GM18868 (cell line): ENCODE measurements around the gene LYRM1.
"Not testable (repeated sequence)": the region's sequence is repeated elsewhere in the genome, so short reads cannot be mapped to it uniquely, and the experiment has no call there.

Experiments
- ATAC-seq: cut with Tn5 transposase; IDR thresholded peaks from one replicate; pipeline ENCODE4 v1.9.1; 2021; ENCODE audit warnings: mild to moderate bottlenecking, moderate library complexity; ENCODE audit not compliant: unreplicated experiment

The LYRM1 gene, protein sequence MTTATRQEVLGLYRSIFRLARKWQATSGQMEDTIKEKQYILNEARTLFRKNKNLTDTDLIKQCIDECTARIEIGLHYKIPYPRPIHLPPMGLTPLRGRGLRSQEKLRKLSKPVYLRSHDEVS

GRCh38 chr16:20900299-20901067 is at the start of gene LYRM1, which contains the start of gene DCUN1D3:
Gene LYRM1 (plus strand): TSS chr16:20900771. CDS start chr16:20915556, 14,785 bp downstream.
Gene DCUN1D3 (minus strand): TSS chr16:20900358. CDS start chr16:20862538, 37,820 bp downstream.
- ATAC-seq: peak; percentile 81

DNA sequence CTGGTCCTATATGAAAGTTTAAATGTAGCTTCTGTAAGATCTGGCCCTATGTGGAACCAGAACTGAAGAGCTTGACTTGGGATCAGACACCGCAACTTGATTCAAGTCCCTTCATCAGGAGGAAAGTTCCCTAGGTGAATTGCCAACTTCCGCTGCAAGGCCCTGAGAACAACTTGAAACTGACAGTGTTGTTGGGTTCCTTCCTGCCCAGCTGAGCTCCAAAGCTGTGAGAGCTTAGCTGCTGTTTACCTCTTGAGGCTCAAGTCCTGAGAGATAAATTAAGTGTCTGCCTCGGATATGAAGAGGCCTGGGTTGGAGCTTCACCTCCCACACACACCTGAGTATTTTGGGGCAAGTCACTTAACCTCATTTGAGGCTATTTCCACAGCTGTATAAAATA is 49.6 kb upstream of the LYRM1 start:
- ATAC-seq: no peak

GRCh38 chr16:20851601-20852000 is 49.0 kb upstream of the LYRM1 start:
- ATAC-seq: no peak

DNA sequence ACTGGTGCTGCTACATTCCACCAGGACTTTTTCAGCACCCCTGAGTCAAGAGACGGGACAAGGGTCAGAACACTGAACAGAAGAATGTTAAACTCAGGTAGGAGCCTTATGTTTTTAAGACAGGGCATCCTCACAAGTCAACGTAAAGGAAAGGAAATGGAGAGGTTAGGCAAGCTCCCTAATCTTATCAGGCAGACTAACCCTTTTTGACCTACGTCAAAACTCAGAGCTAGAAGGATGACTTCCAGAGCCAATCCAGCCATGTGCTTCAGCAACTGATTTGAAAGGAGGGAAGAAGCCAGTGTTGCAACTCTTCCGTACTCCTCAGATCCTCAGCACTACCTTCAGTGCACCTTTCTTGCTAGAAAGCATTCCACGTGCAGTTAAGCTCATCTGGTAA is 47.4 kb upstream of the LYRM1 start:
- ATAC-seq: no peak

DNA sequence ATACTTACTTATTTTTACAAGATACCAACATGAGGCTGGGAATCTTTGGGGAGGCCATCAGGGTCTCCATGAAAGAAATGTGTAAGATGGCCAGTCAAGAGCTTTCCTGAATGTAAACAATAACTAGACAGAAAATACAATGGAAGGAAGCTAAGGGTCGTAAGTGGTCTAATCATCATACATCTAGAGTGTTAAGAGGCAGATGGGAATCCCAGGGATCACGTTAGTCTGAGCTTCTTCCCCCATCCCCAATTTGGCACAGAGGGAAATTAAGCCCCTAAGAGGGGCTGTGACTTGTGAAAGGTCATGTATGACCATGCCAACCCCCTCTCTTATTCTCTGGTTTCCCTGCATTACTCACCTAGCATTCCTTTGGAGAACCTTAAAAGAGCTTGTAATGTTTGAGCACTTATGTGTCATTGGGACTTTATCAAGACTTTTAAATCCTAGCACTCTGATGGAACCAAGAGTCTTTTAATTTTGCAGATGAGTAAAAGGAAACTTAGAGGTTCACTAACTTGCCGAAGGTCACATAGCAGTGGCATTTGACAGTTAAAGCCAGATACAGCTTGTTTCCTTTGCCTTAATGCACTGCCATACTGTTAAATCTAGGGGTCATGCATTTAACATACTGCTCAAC is 46.5 kb upstream of the LYRM1 start:
- ATAC-seq: no peak

GRCh38 chr16:20854963-20855362 is 45.6 kb upstream of the LYRM1 start:
- no peak for ATAC-seq

GRCh38 chr16:20857281-20857680 is 43.3 kb upstream of the LYRM1 start:
- no peak for ATAC-seq

DNA sequence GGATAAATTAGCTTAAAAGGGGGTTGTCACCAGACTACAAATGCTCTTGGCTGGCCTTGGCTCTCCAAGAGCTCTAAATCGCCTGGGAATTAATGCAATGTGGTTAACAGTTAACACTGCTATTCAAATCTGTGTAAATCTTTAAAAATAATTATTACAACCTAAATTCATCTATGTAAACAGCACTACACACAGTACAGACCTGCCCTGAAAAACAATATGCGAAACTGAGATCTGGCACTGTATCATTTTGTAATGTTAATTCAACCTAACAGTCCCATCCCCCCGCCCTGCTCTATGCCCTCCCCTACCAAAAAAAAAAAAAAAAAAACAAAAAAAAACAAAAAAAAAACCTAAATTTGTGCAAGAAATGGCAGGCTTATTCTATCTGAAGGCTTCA is 41.3 kb upstream of the LYRM1 start:
- no peak for ATAC-seq

- ATAC-seq: no peak
Observed at GRCh38 chr16:20859699-20860098, 40.9 kb upstream of the LYRM1 start.

- no peak for ATAC-seq
Observed at GRCh38 chr16:20860361-20860760, 40.2 kb upstream of the LYRM1 start.

DNA sequence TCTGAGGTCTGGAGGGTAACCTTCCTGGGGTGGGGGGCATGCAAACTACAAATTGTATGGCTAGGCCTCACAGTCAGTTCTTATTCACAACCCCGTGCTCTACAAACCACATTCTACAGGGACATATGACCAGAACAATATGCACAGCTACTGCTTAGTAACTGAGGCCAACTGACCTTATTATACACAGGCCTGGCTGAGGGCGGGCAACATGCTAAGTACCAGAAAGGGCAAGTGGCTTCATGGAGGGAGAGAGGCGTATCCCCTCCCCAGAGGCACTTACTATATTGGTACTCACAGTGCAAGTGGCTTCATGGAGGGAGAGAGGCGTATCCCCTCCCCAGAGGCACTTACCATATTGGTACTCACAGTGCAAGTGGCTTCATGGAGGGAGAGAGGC is 39.6 kb upstream of the LYRM1 start:
- not testable (repeated sequence) for ATAC-seq

DNA sequence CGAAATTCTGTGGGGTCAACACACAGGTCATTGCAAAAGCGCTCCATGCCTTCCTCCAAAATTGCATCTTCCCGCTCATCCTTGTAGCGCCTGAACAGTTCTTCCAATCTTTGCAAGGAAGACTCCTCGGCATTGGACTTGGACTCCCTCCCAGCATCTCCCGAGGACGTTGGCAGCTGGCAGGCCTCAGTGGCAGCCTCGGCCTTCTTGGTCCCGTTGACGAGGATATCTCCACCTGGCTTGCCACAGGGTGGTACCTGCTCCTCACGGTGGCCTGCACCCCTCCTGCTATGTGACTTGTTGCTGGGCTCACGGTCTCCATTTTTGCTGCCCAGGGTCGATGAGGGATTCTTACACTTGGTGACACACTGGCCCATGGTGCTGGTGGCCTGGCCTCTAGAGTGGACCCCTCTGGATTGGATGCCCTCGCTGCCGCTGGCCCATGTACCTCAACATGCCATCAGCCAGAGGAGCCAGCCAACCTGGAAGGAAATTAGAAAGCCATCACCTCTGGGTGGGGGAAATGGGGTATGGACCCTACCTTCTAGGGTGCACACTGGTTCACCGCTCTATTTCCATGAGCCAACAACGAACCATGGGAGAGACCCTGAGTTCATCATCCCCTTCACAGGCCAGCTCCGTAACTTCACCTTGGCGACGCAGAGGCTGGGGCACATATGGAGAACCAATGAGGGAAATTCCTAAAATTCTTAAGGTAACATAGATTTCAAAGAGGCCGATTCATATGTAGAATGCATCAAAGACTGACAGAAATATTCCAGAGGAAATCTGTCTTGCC is 38.2 kb upstream of the LYRM1 start:
- ATAC-seq: no peak

- not testable (repeated sequence) for ATAC-seq
Observed at GRCh38 chr16:20864376-20864775, 36.2 kb upstream of the LYRM1 start.

- ATAC-seq: peak; percentile 86
Observed at GRCh38 chr16:20865420-20866131, 35.0 kb upstream of the LYRM1 start.

DNA sequence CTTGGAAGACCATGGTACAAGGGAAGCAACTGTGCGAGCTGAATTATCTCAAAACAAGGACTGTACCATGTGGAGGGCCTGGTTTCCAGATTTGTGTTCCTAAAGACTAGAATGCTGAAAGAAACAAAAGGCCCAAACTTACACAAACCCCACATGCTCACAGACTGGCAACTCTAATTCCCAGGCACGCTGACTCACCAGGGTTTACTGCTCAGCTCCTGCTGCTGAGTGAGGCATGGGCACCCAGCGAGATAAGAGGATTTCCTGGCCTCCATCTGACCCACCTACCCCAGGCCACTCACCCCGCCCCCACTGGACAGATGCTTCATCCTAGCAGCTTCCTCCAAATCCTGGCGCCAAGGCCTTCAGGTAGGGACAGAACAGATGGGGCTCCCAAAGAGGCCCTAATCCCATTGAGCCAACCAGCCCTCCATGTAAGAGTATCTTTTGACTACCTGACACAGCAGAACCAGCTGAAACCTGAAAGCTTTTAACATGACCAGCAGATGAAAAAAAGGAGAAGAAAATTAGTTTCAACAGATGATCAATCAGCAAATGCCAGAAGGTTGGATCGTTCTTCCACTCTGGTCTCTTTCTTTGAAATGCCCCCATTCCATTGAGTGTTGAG is 34.3 kb upstream of the LYRM1 start:
- ATAC-seq: peak; percentile 12

DNA sequence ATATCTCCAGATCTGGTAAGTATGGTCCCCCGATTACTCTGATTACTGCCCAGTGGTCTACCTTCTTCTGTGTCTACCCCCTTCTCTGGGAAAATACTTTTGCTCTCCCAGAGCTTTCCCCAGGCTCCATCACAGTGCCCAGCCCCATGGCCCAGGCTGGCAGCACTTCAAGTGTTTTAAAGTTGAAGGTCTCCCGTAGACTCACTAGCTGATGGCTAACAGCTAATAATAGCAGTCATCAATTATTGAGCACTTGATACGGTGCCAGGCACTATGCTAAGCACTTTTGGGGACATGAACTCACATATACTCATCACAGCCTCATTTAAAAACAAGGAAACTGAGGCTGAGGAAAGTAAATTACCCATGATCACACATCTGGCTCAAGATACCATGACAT is 33.8 kb upstream of the LYRM1 start:
- ATAC-seq: no peak

DNA sequence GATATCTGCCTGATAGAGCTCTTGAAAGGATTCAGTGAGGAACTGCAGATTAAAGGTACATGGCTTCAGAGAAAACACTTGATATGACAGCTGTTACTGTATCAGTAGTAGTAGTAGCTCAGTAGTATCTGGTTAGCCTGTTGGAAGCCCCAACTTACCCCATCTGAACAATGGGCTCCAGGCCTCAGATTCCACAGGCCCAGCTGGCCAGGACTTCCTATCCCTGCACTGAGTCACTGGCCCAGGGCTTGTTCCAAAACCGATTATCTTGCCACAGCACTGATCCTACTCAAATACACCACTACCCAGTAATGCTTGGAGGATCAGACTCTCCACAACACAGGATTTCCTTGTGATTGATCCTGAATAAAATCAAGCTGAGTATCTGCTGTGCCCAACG is 33.0 kb upstream of the LYRM1 start:
- ATAC-seq: no peak

DNA sequence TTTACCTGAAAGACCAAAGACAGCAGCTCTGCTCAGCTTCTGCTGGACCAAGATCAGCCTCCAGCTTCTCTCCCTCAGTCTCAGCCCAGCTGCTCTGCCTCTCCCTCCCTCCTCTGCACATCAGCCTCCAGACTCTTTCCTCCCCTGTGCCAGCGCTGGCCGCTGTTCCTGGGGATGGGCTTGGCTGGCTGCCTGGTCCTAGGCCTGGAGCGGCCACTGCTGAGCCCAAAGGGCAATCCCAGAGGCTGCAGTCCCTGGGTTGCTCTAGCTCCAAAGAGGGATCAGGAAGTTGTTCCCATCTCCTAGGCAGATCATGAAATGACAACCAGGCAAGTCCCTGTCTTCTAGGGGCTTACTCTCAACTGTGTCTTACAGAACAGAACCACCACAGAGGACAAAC is 31.7 kb upstream of the LYRM1 start:
- ATAC-seq: no peak

- ATAC-seq: no peak
Observed at GRCh38 chr16:20870122-20870820, 30.3 kb upstream of the LYRM1 start.

GRCh38 chr16:20871258-20871657 is 29.3 kb upstream of the LYRM1 start:
- no peak for ATAC-seq
